Neural crest cell (in vitro differentiated cells): ENCODE measurements around the gene PSMD12. TPM values are rescaled to one million over a fixed set of nuclear protein-coding genes. Genes with fewer than 3 reads are reported as not detected.
A peak's percentile ranks its signal among the peaks of the same experiment; 100 is the strongest.
"Not testable (repeated sequence)": the region's sequence is repeated elsewhere in the genome, so short reads cannot be mapped to it uniquely, and the experiment has no call there.

ENCODE experiments used
- DNase-seq: peaks from one replicate; pipeline ENCODE4 v3.0.0; 2021; ENCODE audit warnings: low read depth, mixed read lengths, low spot score
- H3K27ac Mint-ChIP-seq: one replicate; pipeline ENCODE4 v1.8.0; 2021; ENCODE audit warnings: mild to moderate bottlenecking, mixed read lengths; ENCODE audit not compliant: unreplicated experiment
- H3K27me3 Mint-ChIP-seq: 2 replicates; pipeline ENCODE4 v1.8.0; 2021; ENCODE audit warnings: low read depth, mild to moderate bottlenecking, mixed read lengths
- H3K36me3 Mint-ChIP-seq: 2 replicates; pipeline ENCODE4 v1.8.0; 2021; ENCODE audit warnings: low read depth, mild to moderate bottlenecking, mixed read lengths
- H3K4me1 Mint-ChIP-seq: 2 replicates; pipeline ENCODE4 v1.8.0; 2021; ENCODE audit warnings: mixed read lengths
- H3K4me3 Mint-ChIP-seq: one replicate; pipeline ENCODE4 v1.8.0; 2021; ENCODE audit warnings: mild to moderate bottlenecking, mixed read lengths
- H3K9me3 Mint-ChIP-seq: 2 replicates; pipeline ENCODE4 v1.8.0; 2021; ENCODE audit warnings: mixed read lengths
- CTCF ChIP-seq: fragments of 200-600 bp; sonication (generic); conservative IDR thresholded peaks from 2 replicates; pipeline ENCODE4 v1.5.0; 2021; ENCODE audit warnings: antibody characterized with exemption, mild to moderate bottlenecking
- total RNA-seq: library from RNA; stranded (reverse); gene quantifications from 2 replicates; pipeline ENCODE4 v1.2.1, GENCODE V29; 2021

PSMD12 gene
- total RNA-seq, 1 donor from 2014 or later: 54.7 TPM

GRCh38 chr17:67392111-67392510, 25.7 kb upstream of the PSMD12 start:
- no peak overlapping the region for H3K4me3 Mint-ChIP-seq
- no peaks in the 10 kb centered on the region for H3K27me3 Mint-ChIP-seq
- no peaks in the 10 kb centered on the region for H3K36me3 Mint-ChIP-seq

GRCh38 chr17:67390646-67391361, 24.4 kb upstream of the PSMD12 start:
- Mint-ChIP-seq H3K9me3 (no peaks in the 10 kb centered on the region), H3K27me3 (no peaks in the 10 kb centered on the region), H3K36me3 (peaks cover 1% of the 10 kb centered on the region), H3K4me1 (peaks cover 16% of the 10 kb centered on the region), H3K4me3 (no peak overlapping the region), H3K27ac (peak overlapping the region; percentile 60)
- TF ChIP-seq CTCF: no peak
- no peak for DNase-seq

More at GRCh38 chr17:67392111-67392510, 25.7 kb upstream of the PSMD12 start:
- H3K4me1 Mint-ChIP-seq: peaks cover 16% of the 10 kb centered on the region
- no peak for DNase-seq
- no peak overlapping the region for H3K27ac Mint-ChIP-seq
- TF ChIP-seq CTCF: no peak
- H3K9me3 Mint-ChIP-seq: no peaks in the 10 kb centered on the region

GRCh38 chr17:67390006-67390645, 23.7 kb upstream of the PSMD12 start:
- no peak for TF ChIP-seq CTCF
- no peaks in the 10 kb centered on the region for H3K9me3 Mint-ChIP-seq
- no peaks in the 10 kb centered on the region for H3K27me3 Mint-ChIP-seq
- peaks cover 16% of the 10 kb centered on the region for H3K4me1 Mint-ChIP-seq
- H3K4me3 Mint-ChIP-seq: no peak overlapping the region
- peaks cover 5% of the 10 kb centered on the region for H3K36me3 Mint-ChIP-seq
- DNase-seq: no peak
- no peak overlapping the region for H3K27ac Mint-ChIP-seq

GRCh38 chr17:67388986-67389385, 22.6 kb upstream of the PSMD12 start:
- Mint-ChIP-seq H3K27me3 (no peaks in the 10 kb centered on the region), H3K9me3 (no peaks in the 10 kb centered on the region), H3K4me1 (peaks cover 16% of the 10 kb centered on the region), H3K27ac (no peak overlapping the region), H3K4me3 (no peak overlapping the region), H3K36me3 (peaks cover 7% of the 10 kb centered on the region)
- no peak for TF ChIP-seq CTCF
- no peak for DNase-seq

- H3K9me3 Mint-ChIP-seq, H3K27me3 Mint-ChIP-seq, H3K27ac Mint-ChIP-seq, H3K4me3 Mint-ChIP-seq, H3K36me3 Mint-ChIP-seq, DNase-seq: not testable (repeated sequence)
- H3K4me1 Mint-ChIP-seq: peaks cover 16% of the 10 kb centered on the region
Observed at GRCh38 chr17:67388536-67388935, 22.2 kb upstream of the PSMD12 start.

GRCh38 chr17:67386965-67387551, 20.7 kb upstream of the PSMD12 start:
- Mint-ChIP-seq H3K9me3 (no peaks in the 10 kb centered on the region), H3K4me1 (peaks cover 16% of the 10 kb centered on the region), H3K27ac (no peak overlapping the region), H3K4me3 (no peak overlapping the region), H3K27me3 (no peaks in the 10 kb centered on the region), H3K36me3 (peaks cover 7% of the 10 kb centered on the region)
- peak; percentile 83 for TF ChIP-seq CTCF
- DNase-seq: peak; percentile 67
